Fibroblast of lung (primary cell): ENCODE measurements around the gene DPYD.

Experiments used
- CTCF ChIP-seq, 2 donors: IDR thresholded peaks in 1 of 2; conservative IDR thresholded peaks in 1 of 2; 1 replicate in 1 of 2; 2 replicates in 1 of 2; pipeline ENCODE4 v1.5.1; 2011 to 2012; ENCODE audit warnings: low read length in 2 of 2, control low read depth in 1 of 2, inconsistent platforms in 1 of 2, low read depth in 1 of 2, mild to moderate bottlenecking in 1 of 2
- EZH2 ChIP-seq: IDR thresholded peaks from 2 replicates; pipeline ENCODE4 v1.5.1; 2012; ENCODE audit warnings: low read length, control low read depth, mild to moderate bottlenecking; ENCODE audit errors: missing control alignments

- TF ChIP-seq CTCF (conservative IDR thresholded peaks at IDR 0.05 in 1 of 2, IDR thresholded peaks at IDR 0.05 in 1 of 2; ENCODE audit: low read depth in 1 of 2, low read length in 2 of 2) (no peak), EZH2 (no peak)
These were observed 350.1 kb downstream of the DPYD start for GRCh38 chr1:97570691-97571090.
